Measurements from ENCODE around the gene GCGR. TPM values are rescaled to one million over a fixed set of nuclear protein-coding genes. Genes with fewer than 3 reads are reported as not detected.

The GCGR gene
- total RNA-seq (2012; rRNA removed): not detected in 2 replicates

GRCh38 chr17:81803728-81804558, at the start of gene GCGR:
TSS of gene GCGR (plus strand) at chr17:81804150. CDS start at chr17:81809019, 4,869 bp downstream.
- Histone ChIP-seq H3K27me3 (ENCODE audit: control insufficient read depth, insufficient read depth, low read length) (peaks cover 68% of the 10 kb centered on the region), H3K4me2 (ENCODE audit: low read length) (no peak within 1 kb of the TSS), H3K36me3 (ENCODE audit: insufficient read depth, low read length) (no peaks in the 10 kb centered on the region), H3K4me1 (ENCODE audit: control insufficient read depth, insufficient read depth, low read length) (no peaks in the 10 kb centered on the region), H3K9me3 (replicated peaks; ENCODE audit: low read length) (no peaks in the 10 kb centered on the region), H3K9ac (ENCODE audit: low read depth, low read length) (no peak within 1 kb of the TSS), H3K4me3 (ENCODE audit: low read length) (no peak within 1 kb of the TSS)

- Histone ChIP-seq H3K4me1 (ENCODE audit: control insufficient read depth, insufficient read depth, low read length) (no peaks in the 10 kb centered on the region), H3K4me2 (ENCODE audit: low read length) (no peak overlapping the region), H3K27me3 (ENCODE audit: control insufficient read depth, insufficient read depth, low read length) (peaks cover 8% of the 10 kb centered on the region), H3K9ac (ENCODE audit: low read depth, low read length) (no peak overlapping the region), H3K4me3 (ENCODE audit: low read length) (no peak overlapping the region), H3K9me3 (replicated peaks; ENCODE audit: low read length) (no peaks in the 10 kb centered on the region), H3K36me3 (ENCODE audit: insufficient read depth, low read length) (no peaks in the 10 kb centered on the region)
These were observed 11.0 kb upstream of the GCGR start for GRCh38 chr17:81792675-81793615.

- Histone ChIP-seq H3K4me3 (ENCODE audit: low read length) (no peak overlapping the region), H3K4me2 (ENCODE audit: low read length) (no peak overlapping the region), H3K4me1 (ENCODE audit: control insufficient read depth, insufficient read depth, low read length) (no peaks in the 10 kb centered on the region), H3K27me3 (ENCODE audit: control insufficient read depth, insufficient read depth, low read length) (peaks cover 8% of the 10 kb centered on the region), H3K36me3 (ENCODE audit: insufficient read depth, low read length) (no peaks in the 10 kb centered on the region), H3K9me3 (replicated peaks; ENCODE audit: low read length) (no peaks in the 10 kb centered on the region), H3K9ac (ENCODE audit: low read depth, low read length) (no peak overlapping the region)
These were observed 9.9 kb upstream of the GCGR start for GRCh38 chr17:81794074-81794476.

- Histone ChIP-seq H3K36me3 (ENCODE audit: insufficient read depth, low read length) (no peaks in the 10 kb centered on the region), H3K4me3 (ENCODE audit: low read length) (no peak overlapping the region), H3K9ac (ENCODE audit: low read depth, low read length) (no peak overlapping the region), H3K4me2 (ENCODE audit: low read length) (no peak overlapping the region), H3K9me3 (replicated peaks; ENCODE audit: low read length) (no peaks in the 10 kb centered on the region), H3K27me3 (ENCODE audit: control insufficient read depth, insufficient read depth, low read length) (peaks cover 8% of the 10 kb centered on the region), H3K4me1 (ENCODE audit: control insufficient read depth, insufficient read depth, low read length) (no peaks in the 10 kb centered on the region)
These were observed 9.4 kb upstream of the GCGR start for GRCh38 chr17:81794509-81794908.

GRCh38 chr17:81801327-81801726, 2.6 kb upstream of the GCGR start:
- H3K9me3 ChIP-seq (replicated peaks; ENCODE audit: low read length): no peaks in the 10 kb centered on the region
- no peak overlapping the region for H3K9ac ChIP-seq (ENCODE audit: low read depth, low read length)
- H3K4me2 ChIP-seq (ENCODE audit: low read length): no peak overlapping the region
- H3K4me1 ChIP-seq (ENCODE audit: control insufficient read depth, insufficient read depth, low read length): no peaks in the 10 kb centered on the region
- H3K36me3 ChIP-seq (ENCODE audit: insufficient read depth, low read length): no peaks in the 10 kb centered on the region
- no peak overlapping the region for H3K4me3 ChIP-seq (ENCODE audit: low read length)
- peaks cover 47% of the 10 kb centered on the region for H3K27me3 ChIP-seq (ENCODE audit: control insufficient read depth, insufficient read depth, low read length)

GRCh38 chr17:81802048-81802758, 1.7 kb upstream of the GCGR start:
- H3K9ac ChIP-seq (ENCODE audit: low read depth, low read length): no peak overlapping the region
- no peaks in the 10 kb centered on the region for H3K36me3 ChIP-seq (ENCODE audit: insufficient read depth, low read length)
- peaks cover 54% of the 10 kb centered on the region for H3K27me3 ChIP-seq (ENCODE audit: control insufficient read depth, insufficient read depth, low read length)
- no peak overlapping the region for H3K4me3 ChIP-seq (ENCODE audit: low read length)
- H3K4me2 ChIP-seq (ENCODE audit: low read length): no peak overlapping the region
- no peaks in the 10 kb centered on the region for H3K4me1 ChIP-seq (ENCODE audit: control insufficient read depth, insufficient read depth, low read length)
- H3K9me3 ChIP-seq (replicated peaks; ENCODE audit: low read length): no peaks in the 10 kb centered on the region

- Histone ChIP-seq H3K27me3 (ENCODE audit: control insufficient read depth, insufficient read depth, low read length) (peaks cover 62% of the 10 kb centered on the region), H3K4me3 (ENCODE audit: low read length) (no peak overlapping the region)
These were observed 900 bp upstream of the GCGR start for GRCh38 chr17:81802856-81803643.

GRCh38 chr17:81804559-81805399, 829 bp downstream of the GCGR start:
- Histone ChIP-seq H3K36me3 (ENCODE audit: insufficient read depth, low read length) (no peaks in the 10 kb centered on the region), H3K9ac (ENCODE audit: low read depth, low read length) (no peak overlapping the region), H3K4me3 (ENCODE audit: low read length) (no peak overlapping the region), H3K4me1 (ENCODE audit: control insufficient read depth, insufficient read depth, low read length) (no peaks in the 10 kb centered on the region), H3K9me3 (replicated peaks; ENCODE audit: low read length) (no peaks in the 10 kb centered on the region), H3K4me2 (ENCODE audit: low read length) (no peak overlapping the region), H3K27me3 (ENCODE audit: control insufficient read depth, insufficient read depth, low read length) (peaks cover 76% of the 10 kb centered on the region)

More at GRCh38 chr17:81802856-81803643, 900 bp upstream of the GCGR start:
- no peaks in the 10 kb centered on the region for H3K4me1 ChIP-seq (ENCODE audit: control insufficient read depth, insufficient read depth, low read length)
- H3K4me2 ChIP-seq (ENCODE audit: low read length): no peak overlapping the region
- no peak overlapping the region for H3K9ac ChIP-seq (ENCODE audit: low read depth, low read length)
- H3K9me3 ChIP-seq (replicated peaks; ENCODE audit: low read length): no peaks in the 10 kb centered on the region
- H3K36me3 ChIP-seq (ENCODE audit: insufficient read depth, low read length): no peaks in the 10 kb centered on the region

- Histone ChIP-seq H3K36me3 (ENCODE audit: insufficient read depth, low read length) (no peaks in the 10 kb centered on the region), H3K4me1 (ENCODE audit: control insufficient read depth, insufficient read depth, low read length) (no peaks in the 10 kb centered on the region), H3K9ac (ENCODE audit: low read depth, low read length) (no peak overlapping the region), H3K27me3 (ENCODE audit: control insufficient read depth, insufficient read depth, low read length) (peaks cover 76% of the 10 kb centered on the region), H3K4me2 (ENCODE audit: low read length) (no peak overlapping the region), H3K9me3 (replicated peaks; ENCODE audit: low read length) (no peaks in the 10 kb centered on the region), H3K4me3 (ENCODE audit: low read length) (no peak overlapping the region)
These were observed 1.9 kb downstream of the GCGR start for GRCh38 chr17:81805707-81806460.

Data from skeletal muscle satellite cell (primary cell).